ENCODE data around the gene NEBL.

Gene NEBL

DNA sequence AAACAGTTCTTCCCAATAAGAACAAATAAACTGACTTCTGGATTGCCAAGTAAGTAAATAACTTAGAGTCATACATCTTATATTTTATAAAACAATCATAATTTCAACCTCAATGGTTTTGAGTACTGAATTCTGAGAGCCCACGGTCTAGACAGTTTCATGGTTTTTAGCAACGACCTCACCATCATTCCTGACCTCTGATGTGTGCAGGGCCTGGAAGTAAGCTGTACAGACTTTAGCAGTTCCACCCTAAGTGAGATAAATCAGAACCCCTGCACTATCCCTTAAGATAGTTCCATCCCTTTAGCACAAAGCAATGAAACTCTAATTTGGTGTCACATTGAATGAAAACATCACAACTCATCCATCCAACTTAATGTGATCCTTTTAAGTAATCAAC lies 86.0 kb downstream of the NEBL start:
- TF ChIP-seq GATA3 (IDR thresholded peaks at IDR 0.05; ENCODE audit: low read depth, low read length) = no peak
- TF ChIP-seq GATA2 (IDR thresholded peaks at IDR 0.05; ENCODE audit: low read depth, low read length) = no peak

DNA sequence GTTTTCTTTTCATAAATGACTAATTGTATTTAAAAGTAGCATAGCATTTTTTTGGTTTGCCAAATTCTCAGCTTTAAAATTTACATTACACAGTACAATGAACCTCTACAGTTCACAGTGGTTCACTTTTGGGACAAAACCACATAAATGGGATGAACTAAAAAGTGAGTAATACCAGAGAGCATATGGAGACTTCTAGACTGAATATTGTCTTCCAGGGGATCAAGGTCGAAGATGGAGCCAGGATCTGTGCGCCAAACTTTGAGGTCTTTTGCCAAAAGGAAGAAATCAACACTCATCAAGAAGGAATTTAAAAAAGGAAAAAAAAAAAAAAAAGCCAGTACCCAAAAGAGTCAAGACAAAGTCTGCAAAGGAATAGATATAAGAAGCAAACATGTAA lies 87.5 kb downstream of the NEBL start:
- TF ChIP-seq GATA3 (IDR thresholded peaks at IDR 0.05; ENCODE audit: low read depth, low read length) = no peak
- no peak for TF ChIP-seq GATA2 (IDR thresholded peaks at IDR 0.05; ENCODE audit: low read depth, low read length)

DNA sequence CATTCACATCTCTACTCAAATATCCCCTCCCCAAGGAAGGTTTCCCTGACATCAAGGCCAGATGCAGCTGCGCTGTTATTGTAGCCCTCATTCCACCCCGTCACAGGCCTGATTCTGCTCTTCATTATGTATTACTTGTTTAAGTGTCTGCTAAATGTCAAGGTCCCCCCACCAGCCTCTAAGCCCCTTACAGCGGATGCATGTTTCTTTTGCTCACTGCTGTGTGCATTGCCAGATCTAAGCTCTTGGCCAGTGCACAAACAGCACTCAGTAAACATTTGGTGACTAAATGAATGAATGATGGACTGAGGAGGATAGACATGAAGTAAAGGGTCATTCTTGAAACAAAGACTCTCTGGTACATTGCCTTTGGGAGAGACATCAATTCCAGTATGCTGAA lies 90.6 kb downstream of the NEBL start:
- no peak for TF ChIP-seq GATA3 (IDR thresholded peaks at IDR 0.05; ENCODE audit: low read depth, low read length)
- no peak for TF ChIP-seq GATA2 (IDR thresholded peaks at IDR 0.05; ENCODE audit: low read depth, low read length)

DNA sequence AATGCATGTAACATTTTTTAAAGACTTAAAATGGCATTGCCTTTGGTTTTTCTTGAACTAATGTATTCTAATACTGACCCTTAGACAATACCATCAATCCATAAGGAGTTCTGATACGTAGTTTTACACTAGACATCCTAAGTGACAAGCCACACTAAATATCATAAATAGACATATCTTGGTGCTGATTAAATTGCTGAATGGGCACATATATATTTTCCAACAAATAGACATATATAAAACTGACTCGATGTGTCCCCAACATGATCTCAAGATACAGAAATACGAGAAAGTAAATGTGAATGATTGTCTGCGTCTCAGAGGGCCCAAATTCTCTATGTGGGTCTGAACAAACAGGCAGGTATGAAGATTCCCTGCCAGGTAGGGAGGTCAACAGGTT lies 99.8 kb downstream of the NEBL start:
- TF ChIP-seq GATA2 (IDR thresholded peaks at IDR 0.05; ENCODE audit: low read depth, low read length) (no peak), GATA3 (IDR thresholded peaks at IDR 0.05; ENCODE audit: low read depth, low read length) (no peak)

DNA sequence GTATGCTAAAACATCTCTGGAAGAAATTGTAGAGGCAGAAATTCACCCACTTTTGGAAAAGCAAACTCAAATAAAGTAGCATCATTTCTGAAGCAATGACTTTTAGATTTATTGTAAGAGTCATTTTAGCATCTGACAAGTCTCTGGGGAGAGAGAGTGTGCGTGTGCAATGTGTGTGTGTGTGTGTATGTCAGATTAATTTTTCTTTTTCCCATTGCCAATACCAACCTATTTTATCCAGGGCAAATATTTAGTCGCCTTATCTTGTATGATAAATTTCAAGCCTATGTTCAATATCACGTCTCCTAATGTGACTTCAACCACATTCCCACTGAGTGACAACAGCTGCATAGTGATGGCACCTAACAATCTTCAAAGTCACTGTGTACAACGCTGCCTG lies 101.7 kb downstream of the NEBL start:
- no peak for TF ChIP-seq GATA3 (IDR thresholded peaks at IDR 0.05; ENCODE audit: low read depth, low read length)
- TF ChIP-seq GATA2 (IDR thresholded peaks at IDR 0.05; ENCODE audit: low read depth, low read length) = no peak

DNA sequence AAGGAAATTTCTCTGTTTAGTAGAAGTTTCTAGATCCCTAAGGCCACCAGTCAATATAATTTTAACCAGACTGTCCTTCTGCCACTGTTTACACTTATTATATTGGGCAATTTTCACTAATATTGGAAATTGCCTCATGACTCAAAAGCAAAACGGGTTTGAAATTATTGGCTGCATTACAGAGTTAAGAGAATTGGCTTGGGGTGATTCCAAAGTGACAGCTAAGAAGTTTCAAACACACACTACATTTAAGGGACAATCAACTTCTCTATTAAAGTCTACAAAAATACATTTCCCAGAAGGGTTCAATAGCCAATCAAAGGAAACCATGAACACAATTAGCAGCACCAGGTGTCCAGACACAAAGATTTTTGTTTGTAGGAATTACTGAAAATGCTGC lies 111.9 kb downstream of the NEBL start:
- TF ChIP-seq GATA3 (IDR thresholded peaks at IDR 0.05; ENCODE audit: low read depth, low read length) (no peak), GATA2 (IDR thresholded peaks at IDR 0.05; ENCODE audit: low read depth, low read length) (no peak)

DNA sequence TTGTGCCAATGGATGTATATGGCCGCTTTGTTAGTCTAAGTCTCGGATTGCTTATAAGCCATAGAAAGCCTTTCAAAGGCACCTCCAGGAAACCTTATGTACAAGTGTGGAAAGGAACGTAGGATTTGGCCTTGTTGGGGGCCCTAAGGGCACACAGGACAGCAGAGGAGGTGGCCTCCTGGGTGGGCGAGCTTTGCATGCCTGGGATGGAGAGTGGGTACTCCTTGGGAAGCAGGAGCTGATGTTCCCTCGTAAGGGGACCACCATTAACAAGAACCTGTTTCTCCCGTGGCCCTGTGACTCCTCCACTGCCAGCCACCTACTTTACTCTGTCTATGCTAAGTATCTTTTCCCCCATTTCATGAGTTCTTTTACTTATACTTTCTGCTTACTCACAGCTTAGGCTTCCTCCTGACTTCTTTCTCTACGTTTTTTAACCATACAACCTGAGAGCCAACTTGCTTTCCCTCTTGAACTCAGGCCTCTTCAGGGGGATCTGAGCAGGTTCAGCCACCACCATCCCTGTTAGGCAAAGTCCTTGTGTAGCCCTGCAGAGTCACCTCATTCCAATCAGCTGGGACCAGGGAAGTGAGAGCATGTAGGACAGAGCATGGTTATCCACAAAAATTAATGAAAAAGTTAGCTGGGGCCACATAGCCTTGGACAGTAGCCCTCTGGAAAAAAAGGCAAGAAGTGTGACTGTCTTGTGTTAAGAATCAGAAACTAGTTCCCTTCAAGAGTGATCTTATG lies 118.9 kb downstream of the NEBL start:
- TF ChIP-seq GATA3 (IDR thresholded peaks at IDR 0.05; ENCODE audit: low read depth, low read length) = no peak
- no peak for TF ChIP-seq GATA2 (IDR thresholded peaks at IDR 0.05; ENCODE audit: low read depth, low read length)

DNA sequence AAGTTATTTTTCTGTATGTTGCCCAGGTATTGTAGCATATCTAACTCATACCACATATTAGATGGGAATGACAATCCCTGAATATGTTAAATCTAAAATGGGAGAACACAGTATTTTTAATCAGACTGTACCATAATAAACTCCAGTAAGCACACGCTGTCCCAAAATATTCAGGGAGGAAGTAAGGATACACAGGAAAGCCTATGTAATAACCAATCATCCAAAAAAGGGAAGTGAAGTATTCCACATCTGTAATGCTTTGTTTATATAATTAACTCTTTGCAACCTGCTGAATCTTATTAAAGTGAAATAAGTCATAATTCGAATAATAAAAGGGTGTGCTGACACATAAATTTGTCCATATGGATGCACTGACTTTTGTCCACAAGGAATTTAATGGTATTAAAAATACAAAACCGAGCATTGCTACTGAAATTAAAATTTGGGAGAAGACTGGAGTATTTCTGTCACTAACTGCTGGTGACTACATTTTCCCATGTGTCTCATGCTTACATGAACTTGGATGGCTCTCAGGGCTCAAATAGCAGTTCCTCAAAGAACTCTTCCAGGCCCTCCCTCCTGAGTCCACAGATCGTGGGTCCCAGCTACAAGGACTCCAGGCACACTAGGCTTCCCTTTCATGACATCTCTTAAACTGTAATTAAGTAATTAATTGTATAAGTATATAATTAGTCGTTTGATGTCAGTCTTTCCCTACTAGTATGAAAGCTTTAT lies 120.6 kb downstream of the NEBL start:
- no peak for TF ChIP-seq GATA2 (IDR thresholded peaks at IDR 0.05; ENCODE audit: low read depth, low read length)
- TF ChIP-seq GATA3 (IDR thresholded peaks at IDR 0.05; ENCODE audit: low read depth, low read length) = no peak

DNA sequence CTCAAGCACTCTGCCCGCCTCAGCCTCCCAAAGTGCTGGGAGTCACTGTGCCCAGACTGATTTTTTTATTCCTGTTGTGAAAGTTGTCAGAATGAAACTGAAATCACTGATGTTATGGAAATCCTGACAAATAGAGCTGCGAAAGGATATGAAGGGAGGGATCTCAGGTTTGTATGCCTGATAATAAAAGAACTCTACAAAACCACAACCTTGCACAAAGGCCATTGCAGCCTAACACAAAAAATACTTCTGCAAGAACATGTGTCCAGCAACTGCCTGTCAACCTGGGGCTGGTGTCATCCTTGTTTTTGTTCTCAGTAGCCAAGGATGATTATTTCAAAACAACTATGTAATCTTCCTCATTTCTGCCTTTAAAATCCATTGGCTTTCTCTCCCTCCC lies 126.1 kb downstream of the NEBL start:
- TF ChIP-seq GATA2 (IDR thresholded peaks at IDR 0.05; ENCODE audit: low read depth, low read length) (no peak), GATA3 (IDR thresholded peaks at IDR 0.05; ENCODE audit: low read depth, low read length) (no peak)

DNA sequence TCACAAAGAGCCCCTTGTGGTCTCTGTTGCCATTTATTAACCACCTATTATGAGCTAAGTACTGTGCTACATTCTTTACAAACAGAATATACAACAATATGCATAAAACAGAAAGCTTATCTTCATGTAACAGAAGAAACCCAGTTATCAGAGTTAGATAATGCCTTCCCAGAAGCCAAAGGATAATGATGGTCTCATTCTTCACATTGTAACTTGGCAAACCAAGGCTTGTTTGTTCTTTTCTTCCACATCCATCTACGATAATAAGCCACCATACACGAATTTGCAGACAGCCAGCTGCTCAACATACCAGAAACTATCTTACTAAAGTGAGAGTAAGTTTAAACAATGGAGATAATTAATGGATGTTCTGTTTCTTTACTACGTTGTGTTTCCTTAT lies 127.6 kb downstream of the NEBL start:
- no peak for TF ChIP-seq GATA2 (IDR thresholded peaks at IDR 0.05; ENCODE audit: low read depth, low read length)
- TF ChIP-seq GATA3 (IDR thresholded peaks at IDR 0.05; ENCODE audit: low read depth, low read length) = no peak

DNA sequence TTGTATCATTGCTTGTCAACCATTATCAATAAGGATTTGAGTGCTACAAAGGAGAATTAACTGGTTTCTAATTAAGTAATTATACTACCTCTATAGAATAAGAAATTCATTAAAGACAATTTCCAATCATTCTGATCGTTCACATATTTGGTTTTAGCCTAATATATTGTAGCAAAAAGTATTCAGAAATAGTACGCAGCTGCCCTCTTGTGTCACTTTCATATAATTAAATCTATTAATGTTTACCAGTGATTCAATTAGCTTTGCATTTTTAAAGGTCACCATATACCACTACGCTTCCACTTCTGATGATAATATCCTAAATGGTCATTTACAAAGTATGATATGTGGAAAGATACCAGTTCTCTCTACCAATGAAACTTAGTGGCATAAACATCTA lies 128.3 kb downstream of the NEBL start:
- no peak for TF ChIP-seq GATA3 (IDR thresholded peaks at IDR 0.05; ENCODE audit: low read depth, low read length)

DNA sequence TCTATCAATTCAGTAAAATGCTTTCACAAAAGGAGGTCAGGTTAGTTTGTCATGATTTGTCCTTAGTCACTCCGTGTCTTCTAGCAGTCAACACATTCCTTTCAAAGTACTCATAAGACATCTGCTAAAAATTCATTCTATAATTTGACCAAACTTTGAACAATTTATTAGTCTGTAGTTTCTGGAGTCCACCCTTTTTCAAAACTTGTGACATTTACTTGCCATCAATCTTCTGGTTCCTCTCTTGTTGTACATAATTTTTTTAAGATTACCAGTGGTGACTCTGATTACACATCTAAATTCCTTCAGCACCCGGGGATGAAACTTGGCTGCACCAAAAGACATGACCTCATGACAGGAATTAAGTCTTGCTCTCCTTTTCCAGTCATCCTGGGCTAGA lies 130.1 kb downstream of the NEBL start:
- TF ChIP-seq GATA3 (IDR thresholded peaks at IDR 0.05; ENCODE audit: low read depth, low read length) (no peak), GATA2 (IDR thresholded peaks at IDR 0.05; ENCODE audit: low read depth, low read length) (no peak)

DNA sequence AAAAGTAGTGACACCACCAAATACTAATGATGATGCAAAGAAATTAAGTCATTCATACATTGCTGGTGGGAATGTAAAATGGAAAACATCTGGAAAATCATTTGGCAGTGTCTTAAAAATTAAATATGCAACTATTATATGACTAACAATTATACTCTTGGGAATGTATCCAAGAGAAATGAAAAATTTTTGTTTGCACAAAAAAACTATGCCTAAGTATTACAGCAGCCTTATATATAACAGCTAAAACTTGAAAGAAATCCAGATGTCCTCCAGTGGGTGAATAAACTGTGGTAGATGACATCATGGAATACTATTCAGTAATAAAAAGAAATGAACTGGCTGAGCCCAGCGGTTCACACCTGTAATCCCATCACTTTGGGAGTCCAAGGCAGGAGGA lies 132.0 kb downstream of the NEBL start:
- TF ChIP-seq GATA2 (IDR thresholded peaks at IDR 0.05; ENCODE audit: low read depth, low read length) = no peak
- no peak for TF ChIP-seq GATA3 (IDR thresholded peaks at IDR 0.05; ENCODE audit: low read depth, low read length)

DNA sequence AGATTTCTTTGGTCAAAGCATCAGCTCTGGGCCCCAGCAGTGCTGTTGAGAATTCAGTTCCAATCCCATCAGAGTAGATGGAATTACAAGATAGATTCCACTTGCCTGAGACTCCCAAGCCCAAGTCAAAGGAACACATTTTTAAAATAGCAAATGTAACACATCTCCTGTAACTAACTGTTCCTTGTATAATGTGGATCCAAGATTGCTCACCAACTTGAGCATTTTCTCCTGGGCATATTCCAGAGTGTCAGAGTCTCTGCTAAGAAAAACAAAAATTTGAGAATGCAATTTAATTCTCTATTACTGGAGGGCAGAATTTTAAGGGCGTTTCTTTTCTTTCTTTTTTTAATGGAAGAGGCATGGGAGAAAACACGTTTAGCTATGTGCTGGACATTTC lies 136.7 kb downstream of the NEBL start:
- no peak for TF ChIP-seq GATA2 (IDR thresholded peaks at IDR 0.05; ENCODE audit: low read depth, low read length)

DNA sequence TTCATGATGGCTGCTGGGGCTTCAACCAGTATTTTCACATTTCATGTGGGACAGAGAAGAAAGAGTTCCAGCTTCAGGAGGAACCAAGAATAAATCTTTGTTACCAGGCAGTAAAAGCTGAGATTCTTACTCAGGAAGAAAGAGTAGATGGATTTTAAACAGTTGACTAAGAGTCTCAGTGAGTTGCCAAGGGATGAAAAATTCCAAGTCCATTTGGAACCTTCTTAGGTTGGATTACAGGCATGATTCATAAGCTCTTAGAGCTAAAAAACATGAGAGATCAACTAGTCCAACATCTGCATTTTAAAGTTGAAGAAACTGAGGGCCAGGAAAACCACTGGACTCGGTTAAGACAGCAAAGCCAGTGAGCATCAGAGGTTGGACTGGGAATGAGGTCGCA lies 148.6 kb downstream of the NEBL start:
- TF ChIP-seq GATA2 (IDR thresholded peaks at IDR 0.05; ENCODE audit: low read depth, low read length) = no peak
- no peak for TF ChIP-seq GATA3 (IDR thresholded peaks at IDR 0.05; ENCODE audit: low read depth, low read length)
